K562 (cell line): ENCODE data around the gene SERINC5. TPM values are rescaled to one million over a fixed set of nuclear protein-coding genes. Genes with fewer than 3 reads are reported as not detected.

Experiments
- BACH1 ChIP-seq: fragments of 200-800 bp; sonication (Bioruptor generic); IDR thresholded peaks from 2 replicates; pipeline ENCODE4 v1.6.1; 2016; ENCODE audit warnings: missing genetic modification characterization, missing compliant biosample characterization
- BCL6 ChIP-seq: fragments of 250-450 bp; sonication (Bioruptor Pico); IDR thresholded peaks from 2 replicates; pipeline ENCODE4 v1.4.0; 2020
- CREM ChIP-seq: IDR thresholded peaks from 2 replicates; pipeline ENCODE4 v1.6.1; 2014; ENCODE audit warnings: antibody characterized with exemption, low read depth
- ESRRB ChIP-seq: fragments of 250-450 bp; sonication (Bioruptor Pico); IDR thresholded peaks from 2 replicates; pipeline ENCODE4 v1.5.0; 2020; ENCODE audit warnings: mild to moderate bottlenecking, moderate library complexity, borderline replicate concordance
- FOXA3 ChIP-seq, 2 experiments: fragments of 450-650 bp in 1 of 2; sonication (generic) in 1 of 2; formaldehyde crosslinking; IDR thresholded peaks in 1 of 2; conservative IDR thresholded peaks in 1 of 2; 2 replicates each; pipeline versions ENCODE4 v1.4.0 to v1.8.0; 2020 to 2022; ENCODE audit warnings: mild to moderate bottlenecking in 2 of 2, missing genetic modification reagents in 1 of 2
- FOXK2 ChIP-seq, 2 experiments: fragments of 450-650 bp; IDR thresholded peaks in 1 of 2; conservative IDR thresholded peaks in 1 of 2; 2 replicates each; pipeline ENCODE4 v1.6.1; 2016; ENCODE audit warnings: low read depth in 2 of 2, mild to moderate bottlenecking in 1 of 2
- FOXP1 ChIP-seq: sonication (generic); formaldehyde crosslinking; IDR thresholded peaks from 2 replicates; pipeline ENCODE4 v1.8.0; 2022; ENCODE audit warnings: mild to moderate bottlenecking, missing genetic modification reagents
- GABPB2 ChIP-seq: fragments of 250-450 bp; sonication (Bioruptor Pico); conservative IDR thresholded peaks from 2 replicates; pipeline ENCODE4 v1.5.1; 2021; ENCODE audit warnings: mild to moderate bottlenecking
- HNRNPLL ChIP-seq: fragments of 200-400 bp; formaldehyde crosslinking; IDR thresholded peaks from 2 replicates; pipeline ENCODE4 v1.6.1; 2017; ENCODE audit warnings: low read length, low read depth, mild to moderate bottlenecking; ENCODE audit not compliant: poor library complexity, severe bottlenecking
- IFI16 ChIP-seq: fragments of 250-450 bp; sonication (Bioruptor Pico); IDR thresholded peaks from 2 replicates; pipeline ENCODE4 v2.1.2; 2022; ENCODE audit warnings: mild to moderate bottlenecking, inconsistent platforms
- JUNB ChIP-seq: fragments of 450-650 bp; formaldehyde crosslinking; conservative IDR thresholded peaks from 2 replicates; pipeline ENCODE4 v1.4.0; 2020; ENCODE audit warnings: mild to moderate bottlenecking
- JUND ChIP-seq, 2 experiments: IDR thresholded peaks; 2 replicates in 1 of 2; 3 replicates in 1 of 2; pipeline ENCODE4 v1.6.1; 2011; ENCODE audit warnings: borderline replicate concordance in 2 of 2, low read depth in 2 of 2, low read length in 2 of 2, improper control_type of control experiment in 1 of 2, missing biosample characterization in 1 of 2, missing genetic modification characterization in 1 of 2, missing genetic modification reagents in 1 of 2
- KDM5B ChIP-seq: fragments of 200-600 bp; sonication (generic); IDR thresholded peaks from 2 replicates; pipeline ENCODE4 v1.6.1; 2012; ENCODE audit warnings: low read depth, mild to moderate bottlenecking, moderate library complexity, low read length, control low read depth, inconsistent platforms; ENCODE audit not compliant: insufficient replicate concordance
- KLF16 ChIP-seq: IDR thresholded peaks from 2 replicates; pipeline ENCODE4 v1.6.1; 2016; ENCODE audit warnings: antibody characterized with exemption
- MYNN ChIP-seq, 2 experiments: sonication (generic); formaldehyde crosslinking in 1 of 2; IDR thresholded peaks; 2 replicates each; pipeline versions ENCODE4 v1.5.0 to v1.6.1; 2016 to 2020; ENCODE audit warnings: antibody characterized with exemption in 1 of 2, missing genetic modification reagents in 1 of 2
- NCOA2 ChIP-seq, 2 experiments: fragments of 450-650 bp; IDR thresholded peaks; 2 replicates each; pipeline ENCODE4 v1.6.1; 2018; ENCODE audit warnings: mild to moderate bottlenecking in 2 of 2, moderate library complexity in 1 of 2; ENCODE audit not compliant: partially characterized antibody in 2 of 2
- PTRF ChIP-seq: fragments of 450-650 bp; IDR thresholded peaks from 2 replicates; pipeline ENCODE4 v1.6.1; 2016; ENCODE audit warnings: mild to moderate bottlenecking, missing genetic modification characterization, missing compliant biosample characterization
- RUNX1 ChIP-seq: sonication (generic); IDR thresholded peaks from 2 replicates; pipeline ENCODE4 v1.6.1; 2016; ENCODE audit warnings: antibody characterized with exemption, low read depth
- SMARCA4 ChIP-seq: fragments of 450-650 bp; IDR thresholded peaks from 2 replicates; pipeline ENCODE4 v1.6.1; 2016
- TSC22D4 ChIP-seq: fragments of 450-650 bp; IDR thresholded peaks from 2 replicates; pipeline ENCODE4 v1.6.1; 2016; ENCODE audit warnings: missing genetic modification characterization, missing biosample characterization, control low read depth
- ZNF133 ChIP-seq: fragments of 250-450 bp; sonication (Bioruptor Pico); IDR thresholded peaks from 2 replicates; pipeline ENCODE4 v1.4.0; 2020; ENCODE audit warnings: mild to moderate bottlenecking
- ZNF263 ChIP-seq: sonication (generic); formaldehyde crosslinking; IDR thresholded peaks from 2 replicates; pipeline ENCODE4 v1.8.0; 2022; ENCODE audit warnings: mild to moderate bottlenecking, missing genetic modification reagents, borderline replicate concordance
- ZNF507 ChIP-seq: conservative IDR thresholded peaks from 2 replicates; pipeline ENCODE4 v1.6.1; 2017; ENCODE audit warnings: missing genetic modification characterization, missing compliant biosample characterization
- ZNF551 ChIP-seq: fragments of 250-450 bp; sonication (Bioruptor Pico); IDR thresholded peaks from 2 replicates; pipeline ENCODE4 v1.5.0; 2021; ENCODE audit warnings: mild to moderate bottlenecking, moderate library complexity
- ZNF583 ChIP-seq: fragments of 250-450 bp; sonication (Bioruptor Pico); IDR thresholded peaks from 2 replicates; pipeline ENCODE4 v1.4.0; 2020
- ZNF76 ChIP-seq: fragments of 250-450 bp; sonication (Bioruptor Pico); IDR thresholded peaks from 2 replicates; pipeline ENCODE4 v1.4.0; 2020; ENCODE audit warnings: mild to moderate bottlenecking, moderate library complexity, borderline replicate concordance
- polyA plus RNA-seq, 8 experiments: library from polyadenylated mRNA; depleted of rRNA in 4 of 8; stranded (reverse) in 5 of 8; unstranded in 3 of 8; fragments of >200 nt; fragmentation: Nextera tagmentation in 2 of 8; fragmentation: Illumina TruSeq in 1 of 8; extraction: Ambion mirVana in 2 of 8; extraction: Trizol in 1 of 8; gene quantifications; 2 replicates each; pipeline versions ENCODE4 v1.2.1 to v1.2.3, GENCODE V29; 2011 to 2014; ENCODE audit warnings: inconsistent platforms in 1 of 8, missing spikeins in 1 of 8
- total RNA-seq, 7 experiments: library from RNA; depleted of rRNA in 6 of 7; stranded (reverse); fragments of >200 nt in 6 of 7; fragmentation: Illumina TruSeq in 2 of 7; extraction: Trizol in 2 of 7; gene quantifications; 2 replicates each; pipeline versions ENCODE4 v1.2.1 to v1.2.3, GENCODE V29; 2011 to 2021; ENCODE audit warnings: low replicate concordance in 1 of 7
- TF ChIP-seq, protein P1 (sequence below): sonication (generic); formaldehyde crosslinking; IDR thresholded peaks from 2 replicates; pipeline ENCODE4 v1.8.1; 2023; ENCODE audit warnings: mild to moderate bottlenecking, missing genetic modification reagents
- TF ChIP-seq, protein P2 (sequence below): sonication (generic); formaldehyde crosslinking; IDR thresholded peaks from 2 replicates; pipeline ENCODE4 v1.8.0; 2022; ENCODE audit warnings: missing genetic modification reagents, mild to moderate bottlenecking, borderline replicate concordance

SERINC5 gene
- total and polyA plus RNA-seq, 9 of the 15 experiments (the other 6 are each of a cell fraction or from before 2014, with no cell fraction given): 1.4 to 7.9 (median 3.7) TPM

DNA sequence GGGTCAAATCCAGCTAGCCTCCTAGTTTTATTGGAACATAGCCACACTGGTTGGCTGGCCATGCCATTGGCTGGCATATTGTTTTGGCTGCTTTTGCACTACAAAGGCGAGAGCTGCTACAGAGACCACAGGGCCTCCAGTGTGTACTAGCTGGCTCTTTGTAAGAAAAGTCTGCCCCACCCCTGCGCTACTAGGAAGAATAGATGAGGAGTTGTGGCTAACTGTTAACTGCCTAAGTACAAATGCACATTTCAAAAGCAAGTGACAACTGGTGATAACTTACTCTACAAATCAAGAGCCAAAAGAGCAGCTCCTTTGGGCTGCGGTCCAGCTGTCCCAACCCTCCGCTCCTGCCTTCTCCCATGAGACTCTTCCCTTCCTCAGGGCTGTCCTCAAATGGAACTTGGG is 63.9 kb downstream of the SERINC5 start (continued):
- TF ChIP-seq RUNX1 (no peak), PTRF (tag) (no peak), GABPB2 (CRISPR knock-in tag) (no peak), JUND (IDR thresholded peaks at IDR 0.05; ENCODE audit: borderline replicate concordance, low read depth, low read length) (peak; percentile 24; the same call in 1 of the 2 replicates), JUND (tag; IDR thresholded peaks at IDR 0.05; ENCODE audit: borderline replicate concordance, low read depth, low read length) (no peak; the same call in 2 of the 3 replicates), FOXA3 (CRISPR knock-in tag; conservative IDR thresholded peaks at IDR 0.05 in 1 of 2, IDR thresholded peaks at IDR 0.05 in 1 of 2) (no peak), MYNN (IDR thresholded peaks at IDR 0.05) (peak; percentile 67; the same call in 1 of the 2 replicates), MYNN (CRISPR knock-in tag; IDR thresholded peaks at IDR 0.05) (no peak), ZNF583 (CRISPR knock-in tag) (no peak), HNRNPLL (peak; percentile 59), JUNB (no peak), SMARCA4 (peak; percentile 42; the same call in 1 of the 2 replicates), FOXP1 (CRISPR knock-in tag) (no peak), BCL6 (no peak), ESRRB (CRISPR knock-in tag) (no peak), KDM5B (no peak), TSC22D4 (tag) (no peak), ZNF507 (tag) (no peak), ZNF76 (CRISPR knock-in tag) (no peak), ZNF551 (CRISPR knock-in tag) (no peak), FOXK2 (conservative IDR thresholded peaks at IDR 0.05 in 1 of 2, IDR thresholded peaks at IDR 0.05 in 1 of 2; ENCODE audit: low read depth in 2 of 2) (no peak), IFI16 (CRISPR knock-in tag) (no peak), NCOA2 (IDR thresholded peaks at IDR 0.05; ENCODE audit: partially characterized antibody in 2 of 2) (no peak), BACH1 (no peak), KLF16 (no peak), ZNF263 (CRISPR knock-in tag) (no peak), ZNF133 (CRISPR knock-in tag) (no peak), CREM (no peak)
- TF ChIP-seq, protein P1, sequence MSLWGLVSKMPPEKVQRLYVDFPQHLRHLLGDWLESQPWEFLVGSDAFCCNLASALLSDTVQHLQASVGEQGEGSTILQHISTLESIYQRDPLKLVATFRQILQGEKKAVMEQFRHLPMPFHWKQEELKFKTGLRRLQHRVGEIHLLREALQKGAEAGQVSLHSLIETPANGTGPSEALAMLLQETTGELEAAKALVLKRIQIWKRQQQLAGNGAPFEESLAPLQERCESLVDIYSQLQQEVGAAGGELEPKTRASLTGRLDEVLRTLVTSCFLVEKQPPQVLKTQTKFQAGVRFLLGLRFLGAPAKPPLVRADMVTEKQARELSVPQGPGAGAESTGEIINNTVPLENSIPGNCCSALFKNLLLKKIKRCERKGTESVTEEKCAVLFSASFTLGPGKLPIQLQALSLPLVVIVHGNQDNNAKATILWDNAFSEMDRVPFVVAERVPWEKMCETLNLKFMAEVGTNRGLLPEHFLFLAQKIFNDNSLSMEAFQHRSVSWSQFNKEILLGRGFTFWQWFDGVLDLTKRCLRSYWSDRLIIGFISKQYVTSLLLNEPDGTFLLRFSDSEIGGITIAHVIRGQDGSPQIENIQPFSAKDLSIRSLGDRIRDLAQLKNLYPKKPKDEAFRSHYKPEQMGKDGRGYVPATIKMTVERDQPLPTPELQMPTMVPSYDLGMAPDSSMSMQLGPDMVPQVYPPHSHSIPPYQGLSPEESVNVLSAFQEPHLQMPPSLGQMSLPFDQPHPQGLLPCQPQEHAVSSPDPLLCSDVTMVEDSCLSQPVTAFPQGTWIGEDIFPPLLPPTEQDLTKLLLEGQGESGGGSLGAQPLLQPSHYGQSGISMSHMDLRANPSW (CRISPR knock-in tag): no peak
- TF ChIP-seq, protein P2, sequence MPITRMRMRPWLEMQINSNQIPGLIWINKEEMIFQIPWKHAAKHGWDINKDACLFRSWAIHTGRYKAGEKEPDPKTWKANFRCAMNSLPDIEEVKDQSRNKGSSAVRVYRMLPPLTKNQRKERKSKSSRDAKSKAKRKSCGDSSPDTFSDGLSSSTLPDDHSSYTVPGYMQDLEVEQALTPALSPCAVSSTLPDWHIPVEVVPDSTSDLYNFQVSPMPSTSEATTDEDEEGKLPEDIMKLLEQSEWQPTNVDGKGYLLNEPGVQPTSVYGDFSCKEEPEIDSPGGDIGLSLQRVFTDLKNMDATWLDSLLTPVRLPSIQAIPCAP: no peak
